WTC11 (cell line): Measurements from ENCODE around the gene PXK. TPM values are rescaled to one million over a fixed set of nuclear protein-coding genes. Genes with fewer than 3 reads are reported as not detected.

Experiments
- ATF2 ChIP-seq: sonication (generic); formaldehyde crosslinking; IDR thresholded peaks from 2 replicates; pipeline ENCODE4 v1.8.1; 2022; ENCODE audit warnings: low read depth, missing genetic modification reagents, borderline replicate concordance
- CREB1 ChIP-seq: sonication (generic); formaldehyde crosslinking; IDR thresholded peaks from 2 replicates; pipeline ENCODE4 v1.8.0; 2023; ENCODE audit warnings: mild to moderate bottlenecking, missing genetic modification reagents
- ESRRA ChIP-seq: sonication (generic); formaldehyde crosslinking; IDR thresholded peaks from 2 replicates; pipeline ENCODE4 v1.8.1; 2022; ENCODE audit warnings: mild to moderate bottlenecking, missing genetic modification reagents, borderline replicate concordance
- GRHL2 ChIP-seq: fragments of 250-450 bp; sonication (Bioruptor Pico); IDR thresholded peaks from 2 replicates; pipeline ENCODE4 v1.8.0; 2022; ENCODE audit warnings: mild to moderate bottlenecking, moderate library complexity; ENCODE audit not compliant: insufficient replicate concordance, severe bottlenecking
- GTF2I ChIP-seq: fragments of 250-450 bp; sonication (Bioruptor Pico); conservative IDR thresholded peaks from 2 replicates; pipeline ENCODE4 v1.4.0; 2021; ENCODE audit warnings: mild to moderate bottlenecking
- MLX ChIP-seq: sonication (generic); formaldehyde crosslinking; IDR thresholded peaks from 2 replicates; pipeline ENCODE4 v1.8.1; 2023; ENCODE audit warnings: mild to moderate bottlenecking, missing genetic modification reagents, moderate library complexity
- MXD4 ChIP-seq: fragments of 250-450 bp; sonication (Bioruptor Pico); IDR thresholded peaks from 2 replicates; pipeline ENCODE4 v1.8.0; 2021; ENCODE audit warnings: mild to moderate bottlenecking, moderate library complexity, borderline replicate concordance
- MYBL2 ChIP-seq: sonication (generic); formaldehyde crosslinking; IDR thresholded peaks from 2 replicates; pipeline ENCODE4 v1.8.1; 2023; ENCODE audit warnings: mild to moderate bottlenecking, moderate library complexity, missing genetic modification reagents
- NFATC4 ChIP-seq: fragments of 250-450 bp; sonication (Bioruptor Pico); IDR thresholded peaks from 2 replicates; pipeline ENCODE4 v1.9.0; 2021; ENCODE audit warnings: mild to moderate bottlenecking
- NR1H2 ChIP-seq: sonication (generic); formaldehyde crosslinking; IDR thresholded peaks from 2 replicates; pipeline ENCODE4 v1.9.0; 2021; ENCODE audit warnings: mild to moderate bottlenecking, moderate library complexity, missing genetic modification reagents
- NR2C2 ChIP-seq: sonication (generic); formaldehyde crosslinking; IDR thresholded peaks from 2 replicates; pipeline ENCODE4 v1.8.0; 2022; ENCODE audit warnings: mild to moderate bottlenecking, missing genetic modification reagents
- OVOL2 ChIP-seq: fragments of 250-450 bp; sonication (Bioruptor Pico); IDR thresholded peaks from 2 replicates; pipeline ENCODE4 v1.9.0; 2021; ENCODE audit warnings: mild to moderate bottlenecking, borderline replicate concordance
- RORB ChIP-seq: fragments of 250-450 bp; sonication (Bioruptor Pico); IDR thresholded peaks from 2 replicates; pipeline ENCODE4 v1.9.0; 2021; ENCODE audit warnings: mild to moderate bottlenecking
- SMAD4 ChIP-seq: sonication (generic); formaldehyde crosslinking; IDR thresholded peaks from 2 replicates; pipeline ENCODE4 v1.8.0; 2022; ENCODE audit warnings: mild to moderate bottlenecking, missing genetic modification reagents
- TEAD1 ChIP-seq: sonication (generic); formaldehyde crosslinking; IDR thresholded peaks from 2 replicates; pipeline ENCODE4 v1.8.0; 2022; ENCODE audit warnings: mild to moderate bottlenecking, missing genetic modification reagents
- TEAD4 ChIP-seq: sonication (generic); formaldehyde crosslinking; IDR thresholded peaks from 2 replicates; pipeline ENCODE4 v1.8.0; 2022; ENCODE audit warnings: mild to moderate bottlenecking, missing genetic modification reagents
- ZBTB43 ChIP-seq: sonication (generic); formaldehyde crosslinking; IDR thresholded peaks from 2 replicates; pipeline ENCODE4 v1.8.1; 2023; ENCODE audit warnings: mild to moderate bottlenecking, missing genetic modification reagents
- ZNF232 ChIP-seq: sonication (generic); formaldehyde crosslinking; IDR thresholded peaks from 2 replicates; pipeline ENCODE4 v1.8.0; 2022; ENCODE audit warnings: mild to moderate bottlenecking, missing genetic modification reagents
- ZNF423 ChIP-seq: fragments of 250-450 bp; sonication (Bioruptor Pico); IDR thresholded peaks from 2 replicates; pipeline ENCODE4 v2.1.2; 2022; ENCODE audit warnings: mild to moderate bottlenecking, moderate library complexity
- ZNF671 ChIP-seq: fragments of 250-450 bp; sonication (Bioruptor Pico); IDR thresholded peaks from 2 replicates; pipeline ENCODE4 v1.8.0; 2021; ENCODE audit warnings: mild to moderate bottlenecking
- total RNA-seq: library from RNA; stranded (reverse); gene quantifications from 3 replicates; pipeline ENCODE4 v1.2.3, GENCODE V29; 2021
- TF ChIP-seq, protein P1 (sequence below): sonication (generic); formaldehyde crosslinking; IDR thresholded peaks from 2 replicates; pipeline ENCODE4 v1.8.0; 2022; ENCODE audit warnings: mild to moderate bottlenecking, missing genetic modification reagents
- TF ChIP-seq, protein P2 (sequence below): sonication (generic); formaldehyde crosslinking; IDR thresholded peaks from 2 replicates; pipeline ENCODE4 v1.8.1; 2023; ENCODE audit warnings: mild to moderate bottlenecking, moderate library complexity, missing genetic modification reagents
- TF ChIP-seq, protein P3 (sequence below): fragments of 250-450 bp; sonication (Bioruptor Pico); IDR thresholded peaks from 2 replicates; pipeline ENCODE4 v1.9.0; 2021; ENCODE audit warnings: moderate library complexity, mild to moderate bottlenecking, inconsistent platforms, borderline replicate concordance
- TF ChIP-seq, protein P4 (sequence below): fragments of 250-450 bp; sonication (Bioruptor Pico); conservative IDR thresholded peaks from 2 replicates; pipeline ENCODE4 v1.9.0; 2021; ENCODE audit warnings: mild to moderate bottlenecking
- TF ChIP-seq, protein P5 (sequence below): sonication (generic); formaldehyde crosslinking; IDR thresholded peaks from 2 replicates; pipeline ENCODE4 v1.8.0; 2023; ENCODE audit warnings: mild to moderate bottlenecking, missing genetic modification reagents

PXK gene
- total RNA-seq, 1 experiment from 2014 or later: 9.4 TPM

DNA sequence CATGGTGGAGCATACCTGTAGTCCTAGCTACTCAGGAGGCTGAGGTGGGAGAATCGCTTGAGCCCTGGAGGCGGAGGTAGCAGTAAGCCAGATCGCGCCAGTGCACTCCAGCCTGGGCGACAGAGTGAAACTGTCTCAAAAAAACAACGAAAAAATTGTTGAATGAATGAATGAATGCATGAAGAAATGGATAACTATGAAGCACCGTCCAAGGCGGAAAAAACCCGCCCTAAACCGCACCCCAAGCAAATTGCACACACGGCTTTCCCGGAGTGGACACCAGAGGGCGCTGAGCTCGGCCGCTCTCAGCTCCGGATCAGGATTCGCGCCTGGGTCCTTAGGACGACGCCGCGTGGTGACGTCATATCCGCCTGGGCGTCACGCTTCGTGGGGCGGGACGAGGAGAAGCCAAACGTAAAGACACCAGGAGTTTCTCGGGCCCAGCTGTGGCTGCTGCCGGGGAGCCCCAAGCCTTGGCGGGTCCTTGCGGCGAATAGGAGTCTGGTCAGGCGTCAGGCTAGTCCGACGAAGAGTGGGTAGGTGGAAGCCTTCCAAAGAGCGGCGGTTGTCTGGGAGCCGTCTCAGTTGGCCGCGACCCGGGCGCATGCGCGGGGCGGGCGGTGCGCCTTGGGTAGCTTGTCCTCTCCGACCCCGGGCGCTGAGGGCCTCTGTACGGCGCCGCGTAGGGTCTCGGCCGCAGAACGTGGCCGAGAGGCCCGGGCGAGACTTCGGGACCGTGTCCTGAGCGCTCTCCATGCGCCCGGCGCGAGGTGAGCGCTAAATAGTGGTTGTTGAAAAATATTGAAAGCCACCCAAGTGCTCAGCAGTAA is 26.6 kb upstream of the PXK start, which contains the start of the genes HTD2 and RPP14 (continued):
- 0 out of 2 replicates have a peak, but pooled peaks have one; percentile 24 for TF ChIP-seq ATF2 (CRISPR knock-in tag)
- TF ChIP-seq ZNF423: no peak
- TF ChIP-seq GTF2I: no peak
- TF ChIP-seq, protein P1, sequence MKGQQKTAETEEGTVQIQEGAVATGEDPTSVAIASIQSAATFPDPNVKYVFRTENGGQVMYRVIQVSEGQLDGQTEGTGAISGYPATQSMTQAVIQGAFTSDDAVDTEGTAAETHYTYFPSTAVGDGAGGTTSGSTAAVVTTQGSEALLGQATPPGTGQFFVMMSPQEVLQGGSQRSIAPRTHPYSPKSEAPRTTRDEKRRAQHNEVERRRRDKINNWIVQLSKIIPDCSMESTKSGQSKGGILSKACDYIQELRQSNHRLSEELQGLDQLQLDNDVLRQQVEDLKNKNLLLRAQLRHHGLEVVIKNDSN: peak; percentile 35; the same call in 1 of the 2 replicates
- TF ChIP-seq TEAD1: peak; percentile 84
- TF ChIP-seq SMAD4 (CRISPR knock-in tag): no peak; the same call in 1 of the 2 replicates
- TF ChIP-seq, protein P2, sequence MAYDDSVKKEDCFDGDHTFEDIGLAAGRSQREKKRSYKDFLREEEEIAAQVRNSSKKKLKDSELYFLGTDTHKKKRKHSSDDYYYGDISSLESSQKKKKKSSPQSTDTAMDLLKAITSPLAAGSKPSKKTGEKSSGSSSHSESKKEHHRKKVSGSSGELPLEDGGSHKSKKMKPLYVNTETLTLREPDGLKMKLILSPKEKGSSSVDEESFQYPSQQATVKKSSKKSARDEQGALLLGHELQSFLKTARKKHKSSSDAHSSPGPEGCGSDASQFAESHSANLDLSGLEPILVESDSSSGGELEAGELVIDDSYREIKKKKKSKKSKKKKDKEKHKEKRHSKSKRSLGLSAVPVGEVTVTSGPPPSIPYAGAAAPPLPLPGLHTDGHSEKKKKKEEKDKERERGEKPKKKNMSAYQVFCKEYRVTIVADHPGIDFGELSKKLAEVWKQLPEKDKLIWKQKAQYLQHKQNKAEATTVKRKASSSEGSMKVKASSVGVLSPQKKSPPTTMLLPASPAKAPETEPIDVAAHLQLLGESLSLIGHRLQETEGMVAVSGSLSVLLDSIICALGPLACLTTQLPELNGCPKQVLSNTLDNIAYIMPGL (CRISPR knock-in tag): peak; percentile 88
- TF ChIP-seq ESRRA: no peak
- TF ChIP-seq ZNF232 (CRISPR knock-in tag): no peak
- TF ChIP-seq MLX: no peak
- no peak for TF ChIP-seq NR2C2
- TF ChIP-seq GRHL2: no peak
- TF ChIP-seq, protein P3, sequence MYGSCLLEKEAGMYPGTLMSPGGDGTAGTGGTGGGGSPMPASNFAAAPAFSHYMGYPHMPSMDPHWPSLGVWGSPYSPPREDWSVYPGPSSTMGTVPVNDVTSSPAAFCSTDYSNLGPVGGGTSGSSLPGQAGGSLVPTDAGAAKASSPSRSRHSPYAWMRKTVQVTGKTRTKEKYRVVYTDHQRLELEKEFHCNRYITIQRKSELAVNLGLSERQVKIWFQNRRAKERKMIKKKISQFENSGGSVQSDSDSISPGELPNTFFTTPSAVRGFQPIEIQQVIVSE: no peak
- no peak for TF ChIP-seq RORB (CRISPR knock-in tag)
- peak; percentile 55; the same call in 1 of the 2 replicates for TF ChIP-seq MYBL2
- 0 out of 2 replicates have a peak, but pooled peaks have one; percentile 56 for TF ChIP-seq ZBTB43 (CRISPR knock-in tag)
- TF ChIP-seq CREB1 (CRISPR knock-in tag): no peak
- no peak for TF ChIP-seq NFATC4 (CRISPR knock-in tag)
- TF ChIP-seq ZNF671 (CRISPR knock-in tag): no peak
- TF ChIP-seq, protein P4, sequence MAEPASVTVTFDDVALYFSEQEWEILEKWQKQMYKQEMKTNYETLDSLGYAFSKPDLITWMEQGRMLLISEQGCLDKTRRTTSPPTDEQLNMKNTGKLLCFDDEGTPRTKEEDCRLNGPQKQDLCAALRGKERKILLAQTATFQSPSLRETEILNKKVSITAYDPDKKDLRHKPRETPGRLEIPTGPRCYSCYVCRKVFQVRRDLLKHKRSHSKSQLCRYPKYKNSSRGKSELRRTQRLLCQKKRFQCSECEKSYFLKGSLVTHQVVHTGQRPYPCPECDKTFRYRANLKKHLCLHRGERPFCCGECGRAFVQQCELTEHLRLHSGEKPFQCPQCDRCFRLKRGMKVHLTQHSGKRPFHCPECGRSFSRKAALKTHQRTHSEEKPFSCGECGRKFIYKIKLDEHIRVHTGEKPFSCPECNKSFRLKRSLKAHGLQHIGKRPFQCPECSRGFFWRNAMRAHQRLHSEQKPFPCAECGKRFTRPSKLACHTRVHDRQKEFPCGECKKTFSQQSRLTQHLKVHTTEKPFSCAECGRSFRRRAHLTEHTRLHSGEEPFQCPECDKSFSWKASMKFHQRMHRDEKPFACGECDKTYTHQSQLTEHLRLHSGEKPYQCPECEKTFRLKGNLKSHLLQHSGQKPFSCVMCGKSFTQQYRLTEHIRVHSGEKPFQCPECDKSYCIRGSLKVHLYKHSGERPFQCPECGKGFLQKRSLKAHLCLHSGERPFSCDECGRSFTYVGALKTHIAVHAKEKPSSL (CRISPR knock-in tag): no peak
- no peak for TF ChIP-seq NR1H2 (CRISPR knock-in tag)
- no peak for TF ChIP-seq TEAD4 (CRISPR knock-in tag)
- TF ChIP-seq, protein P5, sequence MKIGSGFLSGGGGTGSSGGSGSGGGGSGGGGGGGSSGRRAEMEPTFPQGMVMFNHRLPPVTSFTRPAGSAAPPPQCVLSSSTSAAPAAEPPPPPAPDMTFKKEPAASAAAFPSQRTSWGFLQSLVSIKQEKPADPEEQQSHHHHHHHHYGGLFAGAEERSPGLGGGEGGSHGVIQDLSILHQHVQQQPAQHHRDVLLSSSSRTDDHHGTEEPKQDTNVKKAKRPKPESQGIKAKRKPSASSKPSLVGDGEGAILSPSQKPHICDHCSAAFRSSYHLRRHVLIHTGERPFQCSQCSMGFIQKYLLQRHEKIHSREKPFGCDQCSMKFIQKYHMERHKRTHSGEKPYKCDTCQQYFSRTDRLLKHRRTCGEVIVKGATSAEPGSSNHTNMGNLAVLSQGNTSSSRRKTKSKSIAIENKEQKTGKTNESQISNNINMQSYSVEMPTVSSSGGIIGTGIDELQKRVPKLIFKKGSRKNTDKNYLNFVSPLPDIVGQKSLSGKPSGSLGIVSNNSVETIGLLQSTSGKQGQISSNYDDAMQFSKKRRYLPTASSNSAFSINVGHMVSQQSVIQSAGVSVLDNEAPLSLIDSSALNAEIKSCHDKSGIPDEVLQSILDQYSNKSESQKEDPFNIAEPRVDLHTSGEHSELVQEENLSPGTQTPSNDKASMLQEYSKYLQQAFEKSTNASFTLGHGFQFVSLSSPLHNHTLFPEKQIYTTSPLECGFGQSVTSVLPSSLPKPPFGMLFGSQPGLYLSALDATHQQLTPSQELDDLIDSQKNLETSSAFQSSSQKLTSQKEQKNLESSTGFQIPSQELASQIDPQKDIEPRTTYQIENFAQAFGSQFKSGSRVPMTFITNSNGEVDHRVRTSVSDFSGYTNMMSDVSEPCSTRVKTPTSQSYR (CRISPR knock-in tag): peak; percentile 45; the same call in 1 of the 2 replicates
- no peak for TF ChIP-seq OVOL2
- TF ChIP-seq MXD4 (CRISPR knock-in tag): no peak
